A549 treated with Mapracorat at 1 μM for 4 hours (cell line): ENCODE data around the gene RADIL. TPM values are rescaled to one million over a fixed set of nuclear protein-coding genes. Genes with fewer than 3 reads are reported as not detected.

ENCODE experiments used
- total RNA-seq: library from RNA; stranded (reverse); fragments of 200-300 nt; extraction: Qiagen RNA extraction; gene quantifications from 5 replicates; pipeline ENCODE4 v1.2.3, GENCODE V29; 2022

RADIL gene, protein sequence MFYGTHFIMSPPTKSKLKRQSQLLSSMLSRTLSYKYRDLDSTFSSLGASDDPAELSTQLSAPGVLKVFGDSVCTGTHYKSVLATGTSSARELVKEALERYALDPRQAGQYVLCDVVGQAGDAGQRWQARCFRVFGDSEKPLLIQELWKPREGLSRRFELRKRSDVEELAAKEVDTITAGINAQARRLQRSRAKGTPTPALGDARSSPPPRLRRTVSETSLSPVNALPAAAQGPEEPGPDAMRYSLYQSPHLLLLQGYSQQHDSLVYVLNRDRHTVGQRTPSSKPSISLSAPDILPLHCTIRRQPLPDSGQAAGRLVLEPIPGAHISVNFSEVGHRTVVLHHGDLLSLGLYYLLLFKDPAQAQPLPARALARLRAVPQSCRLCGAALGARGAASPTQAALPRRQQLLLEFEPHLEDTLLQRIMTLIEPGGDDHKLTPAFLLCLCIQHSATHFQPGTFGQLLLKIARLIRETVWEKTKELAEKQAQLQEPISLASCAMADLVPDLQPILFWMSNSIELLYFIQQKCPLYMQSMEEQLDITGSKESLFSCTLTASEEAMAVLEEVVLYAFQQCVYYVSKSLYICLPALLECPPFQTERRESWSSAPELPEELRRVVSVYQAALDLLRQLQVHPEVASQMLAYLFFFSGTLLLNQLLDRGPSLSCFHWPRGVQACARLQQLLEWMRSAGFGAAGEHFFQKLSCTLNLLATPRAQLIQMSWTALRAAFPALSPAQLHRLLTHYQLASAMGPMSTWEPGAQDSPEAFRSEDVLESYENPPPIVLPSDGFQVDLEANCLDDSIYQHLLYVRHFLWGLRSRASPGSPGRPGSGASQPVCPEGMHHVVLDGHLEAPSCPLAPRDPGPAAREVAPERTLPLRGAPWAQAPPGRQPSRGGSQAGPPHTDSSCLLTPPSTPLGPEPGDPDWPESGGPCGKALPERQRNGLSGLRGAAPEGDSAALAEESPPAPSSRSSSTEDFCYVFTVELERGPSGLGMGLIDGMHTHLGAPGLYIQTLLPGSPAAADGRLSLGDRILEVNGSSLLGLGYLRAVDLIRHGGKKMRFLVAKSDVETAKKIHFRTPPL
- 1.6 to 2.8 TPM (median 2.7 TPM) in 5 replicates for total RNA-seq

DNA sequence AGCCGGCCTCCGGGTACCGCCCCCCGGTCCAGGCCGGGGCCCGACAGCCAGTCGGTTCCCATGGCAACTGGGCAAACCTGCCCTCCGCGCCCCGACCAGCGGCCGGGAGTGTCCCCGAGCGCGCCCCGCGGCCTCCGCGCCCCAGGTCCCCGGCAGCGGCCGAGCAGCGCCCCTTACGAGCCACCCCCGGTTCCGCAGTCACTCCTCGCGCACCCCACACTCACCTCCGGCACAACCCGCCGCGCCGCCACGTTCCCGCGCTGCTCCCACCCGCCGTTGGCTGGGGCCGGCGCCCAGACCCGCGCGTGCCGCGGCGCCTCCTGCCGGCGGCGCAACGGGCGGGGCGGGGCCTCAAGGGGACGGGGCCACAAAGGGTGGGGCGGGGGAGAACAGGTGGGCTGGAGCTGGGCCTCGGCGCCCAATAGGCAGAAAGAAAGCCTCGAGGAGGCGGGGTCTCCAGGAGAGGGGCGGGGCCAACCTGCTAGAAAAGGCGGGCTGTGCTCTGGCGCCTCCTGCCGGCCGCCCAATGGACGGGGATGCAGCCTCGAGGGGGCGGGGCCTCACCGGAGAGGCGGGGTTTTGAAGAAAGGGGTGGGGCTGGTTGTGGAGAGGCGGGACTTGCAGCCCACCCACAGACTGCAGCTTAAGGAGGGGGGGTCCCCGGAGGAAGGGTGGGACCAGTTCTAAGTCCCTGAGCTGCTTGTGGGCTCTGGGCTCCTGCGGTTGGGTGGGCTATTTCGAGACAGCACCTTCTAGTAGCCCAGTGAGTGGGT, at the start of gene RADIL:
Gene RADIL, minus strand, starts transcription at position 345 of the 773 bp plus-strand sequence. CDS start 5,577 bp downstream, outside the sequence.

DNA sequence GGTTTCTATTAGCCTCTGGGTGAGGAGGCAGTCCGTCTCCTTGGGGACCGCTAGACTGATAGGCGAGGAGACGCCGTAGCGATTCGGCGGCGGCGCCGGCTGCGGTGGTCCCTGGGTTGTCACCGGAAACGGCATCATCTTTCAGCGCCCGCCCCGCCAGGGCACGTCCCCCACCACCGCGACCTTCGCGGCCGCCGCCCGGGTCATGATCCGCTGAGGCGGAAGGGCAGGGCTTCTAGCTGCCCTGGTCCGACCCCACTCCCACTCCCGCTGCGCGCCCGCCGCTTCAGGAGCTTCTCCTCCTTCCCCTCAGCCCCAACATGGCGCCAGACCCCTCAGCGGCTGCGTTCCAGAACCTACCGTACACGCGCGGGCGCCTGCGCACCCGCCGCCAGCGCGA, 21.8 kb downstream of the RADIL start, which contains the start of gene PAPOLB:
Gene PAPOLB, minus strand, starts transcription at position 358 of the 400 bp plus-strand sequence. Its CDS starts 220 bp downstream, at position 138.

DNA sequence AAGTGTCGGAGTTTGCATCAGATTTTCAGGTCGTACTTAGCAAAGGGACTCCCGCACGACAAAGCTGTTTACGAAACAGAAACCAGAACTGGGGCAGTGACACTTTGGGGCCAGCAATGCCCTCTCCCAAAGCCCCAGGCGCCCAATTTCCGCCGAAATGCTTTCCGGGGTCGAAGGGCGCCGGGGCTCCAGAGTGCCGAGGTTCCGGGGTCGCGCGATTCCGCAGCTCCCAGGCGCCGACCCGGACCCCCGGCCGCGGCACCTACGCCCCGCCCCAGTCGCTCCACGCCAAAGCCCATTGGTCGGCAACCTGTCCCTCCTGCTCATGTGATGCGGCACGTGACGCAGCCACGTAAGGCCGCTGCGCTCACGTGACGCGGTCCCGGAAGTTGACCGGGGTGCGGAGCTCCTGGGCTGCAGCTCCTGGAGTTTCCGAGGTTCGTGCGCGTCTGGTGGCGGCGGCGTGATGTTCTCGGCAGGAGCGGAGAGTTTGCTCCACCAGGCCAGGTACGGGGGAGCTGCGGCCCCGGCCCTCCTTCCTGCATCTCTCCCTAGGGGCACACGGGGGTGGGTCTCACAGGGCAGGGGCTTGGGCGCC, 108.2 kb downstream of the RADIL start, which contains the start of gene AP5Z1:
Gene AP5Z1, plus strand, starts transcription at position 374 of the 598 bp plus-strand sequence. Its CDS starts 93 bp downstream, at position 467.

Other genes with a start within 250 kb of the RADIL start
- 9.6 to 14.6 TPM (median 11.7 TPM) in 5 replicates for gene FOXK1, start 201.4 kb downstream of the RADIL start, total RNA-seq
- 20.7 to 42.2 TPM (median 31.4 TPM) in 5 replicates for gene AP5Z1, start 108.1 kb downstream of the RADIL start, total RNA-seq
- gene PAPOLB, start 21.7 kb downstream of the RADIL start, total RNA-seq: not detected in 5 replicates
- not detected in 5 replicates for gene MMD2, start 75.5 kb upstream of the RADIL start, total RNA-seq
- 5.4 to 6.5 TPM (median 6.0 TPM) in 5 replicates for gene RBAK, start 162.1 kb upstream of the RADIL start, total RNA-seq